ENCODE measurements around the gene PTRH2.

DNA sequence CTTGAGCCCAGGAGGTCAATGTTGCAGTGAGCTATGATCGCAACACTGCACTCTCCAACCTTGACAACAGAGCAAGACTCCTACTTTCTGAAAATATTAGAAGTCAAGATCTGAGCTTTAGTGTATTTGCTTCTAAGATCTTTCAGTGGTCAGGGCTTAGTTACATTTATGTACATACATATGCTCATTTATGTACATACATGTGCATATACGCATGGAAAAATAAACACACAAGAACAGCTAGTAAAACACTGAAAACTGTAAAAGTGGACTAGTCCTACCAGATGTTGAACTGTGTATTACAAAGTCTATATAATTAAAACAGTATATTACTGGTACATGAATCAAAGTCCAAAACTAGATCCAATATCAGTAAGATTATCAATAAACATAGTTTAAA lies 28.3 kb downstream of the PTRH2 start:
- TF ChIP-seq POLR2AphosphoS5 (IDR thresholded peaks at IDR 0.05; ENCODE audit: insufficient read depth, low read depth, low read length), result no peak
- TF ChIP-seq POLR2A (IDR thresholded peaks at IDR 0.05; ENCODE audit: low read depth, low read length), result no peak
- TF ChIP-seq CTCF (IDR thresholded peaks at IDR 0.05; ENCODE audit: extremely low read depth in 1 of 2, insufficient read depth in 1 of 2, low read depth in 1 of 2, low read length in 2 of 2), result no peak
- TF ChIP-seq JUN (IDR thresholded peaks at IDR 0.05; ENCODE audit: borderline replicate concordance, insufficient read depth, insufficient read length, low read depth), result no peak

Data from endothelial cell of umbilical vein (primary cell).